K562 (cell line): Measurements from ENCODE around the gene HCN3. TPM values are rescaled to one million over a fixed set of nuclear protein-coding genes. Genes with fewer than 3 reads are reported as not detected.

Experiments used
- ASH1L ChIP-seq: fragments of 450-650 bp; IDR thresholded peaks from 2 replicates; pipeline ENCODE4 v1.6.1; 2018; ENCODE audit warnings: borderline replicate concordance, mild to moderate bottlenecking, low read depth; ENCODE audit not compliant: partially characterized antibody
- ESRRB ChIP-seq: fragments of 250-450 bp; sonication (Bioruptor Pico); IDR thresholded peaks from 2 replicates; pipeline ENCODE4 v1.5.0; 2020; ENCODE audit warnings: mild to moderate bottlenecking, moderate library complexity, borderline replicate concordance
- FOXJ2 ChIP-seq: fragments of 200-800 bp; sonication (Bioruptor generic); IDR thresholded peaks from 2 replicates; pipeline ENCODE4 v1.6.1; 2016; ENCODE audit warnings: missing genetic modification characterization, missing compliant biosample characterization
- MEIS2 ChIP-seq: fragments of 450-650 bp; IDR thresholded peaks from 2 replicates; pipeline ENCODE4 v1.6.1; 2014; ENCODE audit warnings: mild to moderate bottlenecking; ENCODE audit not compliant: partially characterized antibody
- MIER1 ChIP-seq: fragments of 450-650 bp; IDR thresholded peaks from 2 replicates; pipeline ENCODE4 v1.6.1; 2016; ENCODE audit warnings: antibody characterized with exemption, mild to moderate bottlenecking, low read depth
- SNIP1 ChIP-seq: fragments of 450-650 bp; IDR thresholded peaks from 2 replicates; pipeline ENCODE4 v1.7.1; 2017; ENCODE audit warnings: low read depth, mild to moderate bottlenecking
- ZNF12 ChIP-seq: sonication (generic); formaldehyde crosslinking; IDR thresholded peaks from 2 replicates; pipeline ENCODE4 v1.4.0; 2020; ENCODE audit warnings: mild to moderate bottlenecking, missing genetic modification reagents
- ZNF583 ChIP-seq: fragments of 250-450 bp; sonication (Bioruptor Pico); IDR thresholded peaks from 2 replicates; pipeline ENCODE4 v1.4.0; 2020
- polyA plus RNA-seq, 8 experiments: library from polyadenylated mRNA; depleted of rRNA in 4 of 8; stranded (reverse) in 5 of 8; unstranded in 3 of 8; fragments of >200 nt; fragmentation: Nextera tagmentation in 2 of 8; fragmentation: Illumina TruSeq in 1 of 8; extraction: Ambion mirVana in 2 of 8; extraction: Trizol in 1 of 8; gene quantifications; 2 replicates each; pipeline versions ENCODE4 v1.2.1 to v1.2.3, GENCODE V29; 2011 to 2014; ENCODE audit warnings: inconsistent platforms in 1 of 8, missing spikeins in 1 of 8
- total RNA-seq, 7 experiments: library from RNA; depleted of rRNA in 6 of 7; stranded (reverse); fragments of >200 nt in 6 of 7; fragmentation: Illumina TruSeq in 2 of 7; extraction: Trizol in 2 of 7; gene quantifications; 2 replicates each; pipeline versions ENCODE4 v1.2.1 to v1.2.3, GENCODE V29; 2011 to 2021; ENCODE audit warnings: low replicate concordance in 1 of 7
- TF ChIP-seq, protein P1 (sequence below): fragments of 200-800 bp; sonication (Bioruptor generic); IDR thresholded peaks from 2 replicates; pipeline ENCODE4 v1.6.1; 2017; ENCODE audit warnings: missing genetic modification characterization, missing compliant biosample characterization
- TF ChIP-seq, protein P2 (sequence below): fragments of 450-650 bp; formaldehyde crosslinking; IDR thresholded peaks from 2 replicates; pipeline ENCODE4 v1.4.0; 2020; ENCODE audit warnings: mild to moderate bottlenecking, mixed read lengths
- TF ChIP-seq, protein P3 (sequence below): fragments of 250-450 bp; sonication (Bioruptor Pico); IDR thresholded peaks from 2 replicates; pipeline ENCODE4 v1.5.0; 2022; ENCODE audit warnings: mild to moderate bottlenecking
- TF ChIP-seq, protein P4 (sequence below): fragments of 250-450 bp; sonication (Bioruptor Pico); IDR thresholded peaks from 2 replicates; pipeline ENCODE4 v1.8.0; 2021; ENCODE audit warnings: borderline replicate concordance, mild to moderate bottlenecking, moderate library complexity; ENCODE audit not compliant: poor library complexity, severe bottlenecking

HCN3 gene
- total and polyA plus RNA-seq, 9 of the 15 experiments (the other 6 are each of a cell fraction or from before 2014, with no cell fraction given) = 0.91 to 9.7 (median 3.9) TPM

DNA sequence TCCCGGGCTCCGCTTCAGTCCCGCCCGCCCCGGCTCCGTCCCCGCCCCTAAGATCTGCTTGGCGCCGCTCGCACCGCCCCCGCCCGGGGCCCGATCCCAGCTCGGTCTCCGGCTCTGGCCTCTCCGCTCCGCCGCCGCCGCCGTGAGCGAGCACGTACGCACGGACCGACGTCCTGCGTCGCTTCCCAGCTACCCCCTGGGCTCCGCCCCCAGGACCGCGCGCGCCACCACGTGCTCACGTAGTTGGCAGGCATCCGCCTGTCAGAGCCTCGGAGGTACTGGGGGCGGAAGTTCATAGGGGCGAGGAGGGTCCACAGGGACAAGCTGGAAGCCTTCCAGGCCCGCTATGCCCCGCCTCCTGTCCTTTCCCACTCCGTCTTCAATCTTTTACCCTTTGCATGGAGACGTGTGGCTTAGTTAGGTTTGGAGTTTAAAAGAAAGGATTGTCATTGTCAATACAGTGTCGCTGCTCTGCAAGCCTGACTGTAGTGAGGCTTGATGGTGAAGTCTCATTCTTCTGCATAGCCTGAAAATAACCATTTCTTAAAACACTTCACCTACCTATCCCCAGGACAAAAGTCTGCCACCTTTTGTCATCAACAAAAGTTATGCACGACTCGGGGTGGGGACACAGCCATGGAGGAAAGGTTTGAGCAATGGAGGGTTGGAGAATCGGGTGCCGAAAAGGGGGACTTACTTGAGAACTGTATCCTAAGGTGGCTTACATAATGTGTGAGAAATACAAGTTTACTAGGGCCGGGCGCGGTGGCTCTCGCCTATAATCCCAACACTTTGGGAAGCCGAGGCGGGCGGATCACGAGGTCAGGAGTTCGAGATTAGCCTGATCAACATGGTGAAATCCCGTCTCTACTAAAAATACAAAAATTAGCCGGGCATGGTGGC lies 3.7 kb upstream of the HCN3 start, which contains the start of gene CLK2 (continued):
- TF ChIP-seq, protein P1, sequence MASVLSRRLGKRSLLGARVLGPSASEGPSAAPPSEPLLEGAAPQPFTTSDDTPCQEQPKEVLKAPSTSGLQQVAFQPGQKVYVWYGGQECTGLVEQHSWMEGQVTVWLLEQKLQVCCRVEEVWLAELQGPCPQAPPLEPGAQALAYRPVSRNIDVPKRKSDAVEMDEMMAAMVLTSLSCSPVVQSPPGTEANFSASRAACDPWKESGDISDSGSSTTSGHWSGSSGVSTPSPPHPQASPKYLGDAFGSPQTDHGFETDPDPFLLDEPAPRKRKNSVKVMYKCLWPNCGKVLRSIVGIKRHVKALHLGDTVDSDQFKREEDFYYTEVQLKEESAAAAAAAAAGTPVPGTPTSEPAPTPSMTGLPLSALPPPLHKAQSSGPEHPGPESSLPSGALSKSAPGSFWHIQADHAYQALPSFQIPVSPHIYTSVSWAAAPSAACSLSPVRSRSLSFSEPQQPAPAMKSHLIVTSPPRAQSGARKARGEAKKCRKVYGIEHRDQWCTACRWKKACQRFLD (CRISPR knock-in tag) = no peak
- TF ChIP-seq ESRRB (CRISPR knock-in tag) = 0 out of 2 replicates have a peak, but pooled peaks have one; percentile 61
- TF ChIP-seq ZNF12 (CRISPR knock-in tag) = no peak
- no peak for TF ChIP-seq ASH1L
- no peak for TF ChIP-seq ZNF583 (CRISPR knock-in tag)
- TF ChIP-seq SNIP1 = no peak
- TF ChIP-seq, protein P2, sequence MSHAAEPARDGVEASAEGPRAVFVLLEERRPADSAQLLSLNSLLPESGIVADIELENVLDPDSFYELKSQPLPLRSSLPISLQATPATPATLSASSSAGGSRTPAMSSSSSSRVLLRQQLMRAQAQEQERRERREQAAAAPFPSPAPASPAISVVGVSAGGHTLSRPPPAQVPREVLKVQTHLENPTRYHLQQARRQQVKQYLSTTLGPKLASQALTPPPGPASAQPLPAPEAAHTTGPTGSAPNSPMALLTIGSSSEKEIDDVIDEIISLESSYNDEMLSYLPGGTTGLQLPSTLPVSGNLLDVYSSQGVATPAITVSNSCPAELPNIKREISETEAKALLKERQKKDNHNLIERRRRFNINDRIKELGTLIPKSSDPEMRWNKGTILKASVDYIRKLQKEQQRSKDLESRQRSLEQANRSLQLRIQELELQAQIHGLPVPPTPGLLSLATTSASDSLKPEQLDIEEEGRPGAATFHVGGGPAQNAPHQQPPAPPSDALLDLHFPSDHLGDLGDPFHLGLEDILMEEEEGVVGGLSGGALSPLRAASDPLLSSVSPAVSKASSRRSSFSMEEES (CRISPR knock-in tag) = peak; percentile 53
- 0 out of 2 replicates have a peak, but pooled peaks have one; percentile 12 for TF ChIP-seq FOXJ2 (tag)
- peak; percentile 27; the same call in 1 of the 2 replicates for TF ChIP-seq MIER1
- TF ChIP-seq, protein P3, sequence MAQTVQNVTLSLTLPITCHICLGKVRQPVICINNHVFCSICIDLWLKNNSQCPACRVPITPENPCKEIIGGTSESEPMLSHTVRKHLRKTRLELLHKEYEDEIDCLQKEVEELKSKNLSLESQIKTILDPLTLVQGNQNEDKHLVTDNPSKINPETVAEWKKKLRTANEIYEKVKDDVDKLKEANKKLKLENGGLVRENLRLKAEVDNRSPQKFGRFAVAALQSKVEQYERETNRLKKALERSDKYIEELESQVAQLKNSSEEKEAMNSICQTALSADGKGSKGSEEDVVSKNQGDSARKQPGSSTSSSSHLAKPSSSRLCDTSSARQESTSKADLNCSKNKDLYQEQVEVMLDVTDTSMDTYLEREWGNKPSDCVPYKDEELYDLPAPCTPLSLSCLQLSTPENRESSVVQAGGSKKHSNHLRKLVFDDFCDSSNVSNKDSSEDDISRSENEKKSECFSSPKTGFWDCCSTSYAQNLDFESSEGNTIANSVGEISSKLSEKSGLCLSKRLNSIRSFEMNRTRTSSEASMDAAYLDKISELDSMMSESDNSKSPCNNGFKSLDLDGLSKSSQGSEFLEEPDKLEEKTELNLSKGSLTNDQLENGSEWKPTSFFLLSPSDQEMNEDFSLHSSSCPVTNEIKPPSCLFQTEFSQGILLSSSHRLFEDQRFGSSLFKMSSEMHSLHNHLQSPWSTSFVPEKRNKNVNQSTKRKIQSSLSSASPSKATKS (CRISPR knock-in tag) = no peak
- TF ChIP-seq, protein P4, sequence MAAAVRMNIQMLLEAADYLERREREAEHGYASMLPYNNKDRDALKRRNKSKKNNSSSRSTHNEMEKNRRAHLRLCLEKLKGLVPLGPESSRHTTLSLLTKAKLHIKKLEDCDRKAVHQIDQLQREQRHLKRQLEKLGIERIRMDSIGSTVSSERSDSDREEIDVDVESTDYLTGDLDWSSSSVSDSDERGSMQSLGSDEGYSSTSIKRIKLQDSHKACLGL = peak; percentile 67
- peak; percentile 79 for TF ChIP-seq MEIS2
